ENCODE results near the gene ZC3H4. TPM values are rescaled to one million over a fixed set of nuclear protein-coding genes. Genes with fewer than 3 reads are reported as not detected.
"Not testable (repeated sequence)": the region's sequence is repeated elsewhere in the genome, so short reads cannot be mapped to it uniquely, and the experiment has no call there.

The ZC3H4 gene
- total RNA-seq, 2 donors from 2014 or later = 21.9 to 26.0 TPM

DNA sequence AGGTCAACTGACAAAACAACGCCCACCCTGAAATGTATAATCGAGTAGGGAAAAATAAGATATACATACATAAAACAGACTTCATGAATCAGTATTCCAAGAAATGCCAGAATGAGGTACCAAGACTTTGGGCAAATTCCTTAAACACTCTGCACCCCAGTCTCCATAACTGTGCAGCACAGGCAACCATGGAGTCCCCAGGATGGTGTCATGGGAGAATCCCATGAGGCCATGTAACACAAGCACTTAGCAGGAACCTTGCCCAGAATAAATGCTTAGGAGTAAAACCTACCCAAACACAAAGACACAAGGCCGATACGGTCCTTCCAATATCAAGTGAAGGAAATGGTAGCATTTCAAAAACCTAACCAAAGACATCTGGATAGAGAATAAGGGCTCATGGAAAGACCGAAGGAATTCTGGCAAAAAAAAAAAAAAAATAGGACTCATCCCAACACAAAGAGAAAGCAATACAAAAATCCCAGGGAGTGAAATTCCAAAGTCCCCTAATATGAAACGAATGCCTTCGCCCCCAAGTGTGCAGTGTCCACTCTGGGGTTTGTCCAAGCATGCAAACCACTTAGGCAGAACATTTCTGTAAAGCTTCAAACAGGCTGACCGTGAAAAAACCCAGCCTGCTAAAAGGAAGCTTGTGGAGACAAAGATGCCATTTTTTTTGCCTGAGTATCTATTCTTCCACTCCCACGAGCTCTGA lies 11.1 kb downstream of the ZC3H4 start:
- TF ChIP-seq, protein P1, sequence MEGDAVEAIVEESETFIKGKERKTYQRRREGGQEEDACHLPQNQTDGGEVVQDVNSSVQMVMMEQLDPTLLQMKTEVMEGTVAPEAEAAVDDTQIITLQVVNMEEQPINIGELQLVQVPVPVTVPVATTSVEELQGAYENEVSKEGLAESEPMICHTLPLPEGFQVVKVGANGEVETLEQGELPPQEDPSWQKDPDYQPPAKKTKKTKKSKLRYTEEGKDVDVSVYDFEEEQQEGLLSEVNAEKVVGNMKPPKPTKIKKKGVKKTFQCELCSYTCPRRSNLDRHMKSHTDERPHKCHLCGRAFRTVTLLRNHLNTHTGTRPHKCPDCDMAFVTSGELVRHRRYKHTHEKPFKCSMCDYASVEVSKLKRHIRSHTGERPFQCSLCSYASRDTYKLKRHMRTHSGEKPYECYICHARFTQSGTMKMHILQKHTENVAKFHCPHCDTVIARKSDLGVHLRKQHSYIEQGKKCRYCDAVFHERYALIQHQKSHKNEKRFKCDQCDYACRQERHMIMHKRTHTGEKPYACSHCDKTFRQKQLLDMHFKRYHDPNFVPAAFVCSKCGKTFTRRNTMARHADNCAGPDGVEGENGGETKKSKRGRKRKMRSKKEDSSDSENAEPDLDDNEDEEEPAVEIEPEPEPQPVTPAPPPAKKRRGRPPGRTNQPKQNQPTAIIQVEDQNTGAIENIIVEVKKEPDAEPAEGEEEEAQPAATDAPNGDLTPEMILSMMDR (IDR thresholded peaks at IDR 0.05) = no peak
- H3K4me3 ChIP-seq = no peak overlapping the region
- no peak for DNase-seq (ENCODE audit: low spot score)
- no peaks in the 10 kb centered on the region for H3K36me3 ChIP-seq
- H3K4me1 ChIP-seq (ENCODE audit: control insufficient read depth in 1 of 2, low read depth in 2 of 2) = peaks cover 24 to 46% of the 10 kb centered on the region in 2 donors
- no peaks in the 10 kb centered on the region for H3K9me3 ChIP-seq
- no peak for ATAC-seq (ENCODE audit: insufficient number of reproducible peaks, low FRiP score, low read depth)
- no peaks in the 10 kb centered on the region for H3K27me3 ChIP-seq (replicated peaks; ENCODE audit: insufficient read depth)
- H3K27ac ChIP-seq = no peak overlapping the region

DNA sequence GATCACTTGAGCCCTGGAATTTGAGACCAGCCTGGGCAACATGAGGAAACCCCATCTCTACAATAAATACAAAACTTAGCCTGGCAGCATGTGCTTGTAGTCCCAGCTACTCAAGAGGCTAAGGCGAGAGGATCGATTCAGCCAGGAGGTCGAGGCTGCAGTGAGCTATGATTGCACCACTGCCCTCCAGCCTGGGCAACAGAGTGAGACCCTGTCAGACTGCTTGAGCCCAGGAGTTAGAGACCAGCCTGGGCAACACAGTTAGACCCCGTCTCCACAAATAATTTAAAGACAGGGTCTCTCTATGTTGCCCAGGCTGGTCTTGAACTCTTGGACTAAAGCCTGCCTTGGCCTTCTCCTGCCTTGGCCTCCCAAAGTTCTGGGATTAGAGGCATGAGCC lies 12.5 kb downstream of the ZC3H4 start:
- not testable (repeated sequence) for H3K27ac ChIP-seq; ATAC-seq (ENCODE audit: insufficient number of reproducible peaks, low FRiP score, low read depth)

DNA sequence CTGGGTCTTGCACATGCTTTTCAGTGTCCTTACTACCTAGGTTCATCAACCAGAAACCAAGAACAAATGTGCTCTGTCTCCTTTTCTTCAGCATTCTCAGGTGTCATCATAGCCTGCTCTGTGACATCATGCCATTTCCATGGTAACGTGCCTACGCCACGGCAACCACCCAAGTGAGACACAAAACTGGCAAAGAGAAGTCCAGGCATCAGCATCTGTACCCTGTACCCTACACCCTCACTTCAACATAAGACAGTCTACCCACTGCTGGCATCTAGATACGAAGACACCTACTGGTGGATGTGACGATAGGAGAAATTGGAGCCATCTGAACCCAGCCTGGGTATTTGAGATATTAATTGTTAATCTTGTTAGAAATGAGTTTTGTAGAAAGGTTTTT lies 13.3 kb downstream of the ZC3H4 start:
- H3K4me1 ChIP-seq (ENCODE audit: control insufficient read depth in 1 of 2, low read depth in 2 of 2) = peaks cover 18 to 50% of the 10 kb centered on the region in 2 donors

More for the DNA sequence above, 12.5 kb downstream of the ZC3H4 start:
- H3K9me3 ChIP-seq; H3K36me3 ChIP-seq; DNase-seq (ENCODE audit: low spot score); H3K4me3 ChIP-seq; H3K27me3 ChIP-seq (replicated peaks; ENCODE audit: insufficient read depth): not testable (repeated sequence)
- peaks cover 17 to 46% of the 10 kb centered on the region in 2 donors for H3K4me1 ChIP-seq (ENCODE audit: control insufficient read depth in 1 of 2, low read depth in 2 of 2)

DNA sequence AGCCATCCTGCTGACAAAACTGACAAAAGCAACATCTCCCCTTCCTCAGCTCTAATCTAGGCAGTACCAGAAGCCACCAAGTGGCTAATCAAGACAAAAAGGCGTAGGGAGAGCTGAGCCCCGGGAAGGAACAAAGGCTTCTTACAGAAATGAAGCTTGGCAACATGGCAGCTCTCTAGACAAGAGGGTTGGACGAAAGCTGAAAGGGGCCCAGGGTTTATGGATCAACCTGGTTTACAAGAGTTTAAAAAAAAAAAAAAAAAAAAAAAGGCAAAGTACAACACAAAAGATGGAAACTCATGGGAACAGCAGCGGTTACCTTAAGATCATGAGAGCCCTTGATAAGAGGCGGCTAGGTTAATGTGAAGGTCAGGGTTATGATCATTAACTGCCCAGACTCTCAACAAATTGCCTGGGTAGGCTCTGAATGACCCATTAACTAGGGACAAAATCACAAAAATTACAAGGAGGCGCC lies 14.0 kb downstream of the ZC3H4 start:
- ATAC-seq (ENCODE audit: insufficient number of reproducible peaks, low FRiP score, low read depth) (no peak), DNase-seq (ENCODE audit: low spot score) (no peak)
- Histone ChIP-seq H3K9me3 (no peaks in the 10 kb centered on the region), H3K27ac (no peak overlapping the region), H3K4me1 (ENCODE audit: control insufficient read depth in 1 of 2, low read depth in 2 of 2) (peaks cover 18 to 55% of the 10 kb centered on the region in 2 donors), H3K4me3 (no peak overlapping the region), H3K36me3 (no peaks in the 10 kb centered on the region), H3K27me3 (replicated peaks; ENCODE audit: insufficient read depth) (no peaks in the 10 kb centered on the region)
- TF ChIP-seq, protein P1 (IDR thresholded peaks at IDR 0.05) = no peak

More for the DNA sequence above, 13.3 kb downstream of the ZC3H4 start:
- Histone ChIP-seq H3K4me3 (no peak overlapping the region), H3K9me3 (no peaks in the 10 kb centered on the region), H3K27ac (no peak overlapping the region), H3K27me3 (replicated peaks; ENCODE audit: insufficient read depth) (no peaks in the 10 kb centered on the region), H3K36me3 (no peaks in the 10 kb centered on the region)
- TF ChIP-seq, protein P1 (IDR thresholded peaks at IDR 0.05) = no peak
- ATAC-seq (ENCODE audit: insufficient number of reproducible peaks, low FRiP score, low read depth) (no peak), DNase-seq (ENCODE audit: low spot score) (no peak)

DNA sequence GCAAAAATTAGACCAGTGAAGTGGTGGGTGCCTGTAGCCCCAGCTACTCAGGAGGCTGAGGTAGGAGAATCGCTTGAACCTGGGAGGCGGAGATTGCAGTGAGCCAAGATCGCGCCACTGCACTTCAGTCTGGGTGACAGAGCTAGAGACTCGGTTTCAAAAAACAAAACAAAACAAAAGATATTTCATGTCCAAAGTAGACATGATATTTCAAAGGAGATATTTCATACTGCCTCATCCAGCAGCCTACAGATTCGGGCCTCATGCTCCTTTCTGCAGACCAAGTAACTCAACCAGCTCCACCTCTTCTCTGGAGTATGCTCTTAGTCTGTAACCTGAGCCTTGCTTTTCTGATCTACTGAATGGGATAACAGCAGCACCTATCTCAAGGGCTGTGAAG lies 15.0 kb downstream of the ZC3H4 start:
- H3K27ac ChIP-seq = peak overlapping the region; percentile 75 to 80
- DNase-seq (ENCODE audit: low spot score) = no peak
- peaks cover 18 to 65% of the 10 kb centered on the region in 2 donors for H3K4me1 ChIP-seq (ENCODE audit: control insufficient read depth in 1 of 2, low read depth in 2 of 2)
- no peak overlapping the region for H3K4me3 ChIP-seq
- H3K36me3 ChIP-seq = no peaks in the 10 kb centered on the region
- TF ChIP-seq, protein P1 (IDR thresholded peaks at IDR 0.05) = no peak
- no peak for ATAC-seq (ENCODE audit: insufficient number of reproducible peaks, low FRiP score, low read depth)
- H3K27me3 ChIP-seq (replicated peaks; ENCODE audit: insufficient read depth) = no peaks in the 10 kb centered on the region
- no peaks in the 10 kb centered on the region for H3K9me3 ChIP-seq

Data from thoracic aorta (tissue), 2 donors.